K562 (cell line): Measurements from ENCODE around the gene ITPR2. TPM values are rescaled to one million over a fixed set of nuclear protein-coding genes. Genes with fewer than 3 reads are reported as not detected.

Experiments used
- ATAC-seq: fragments of 200-7000 bp; cut with Tn5 transposase; 3 replicates; pipeline ENCODE4 v1.9.1; 2020; ENCODE audit warnings: moderate library complexity
- BruUV-seq: library from RNA; stranded (reverse); fragments of 400-500 nt; replicated peaks from 2 replicates; lab custom pipeline; 2021; lab: Mats Ljungman, UMichigan
- CTCF ChIA-PET: fragments of 300-600 bp; formaldehyde crosslinking; extraction: SDS; loops from one replicate; lab custom pipeline; 2021; ENCODE audit warnings: low intra/inter-chr PET ratio; lab: Yijun Ruan, JAX
- POLR2A ChIA-PET: fragments of 300-600, 350-650 bp; sonication (Branson Sonifier 250); formaldehyde crosslinking; extraction: SDS; loops from one replicate; lab custom pipeline; 2021; ENCODE audit warnings: antibody characterized with exemption, inconsistent platforms; lab: Yijun Ruan, JAX
- DNase-seq, 4 experiments: peaks; one replicate each; pipeline versions ENCODE4 v3.0.0 to v3.0.0-alpha.2; 2011 to 2018; ENCODE audit warnings: low spot score in 3 of 4, mixed read lengths in 3 of 4; ENCODE audit errors: extremely low read depth in 1 of 4
- FAIRE-seq: peaks from 2 replicates; lab custom pipeline; 2011; peaks lifted over from hg19 to GRCh38; lab: Jason Lieb, UNC
- H2AFZ ChIP-seq: 2 replicates; pipeline ENCODE4 v1.6.0; 2011; ENCODE audit warnings: low read depth, low read length, control low read depth, inconsistent platforms
- H3K27ac ChIP-seq: fragments of 200-600 bp; 3 replicates; pipeline ENCODE4 v1.8.0; 2011; ENCODE audit warnings: low read depth, mild to moderate bottlenecking, control low read depth, inconsistent platforms, low read length, moderate library complexity, mixed read lengths; ENCODE audit errors: extremely low read depth
- H3K27me3 ChIP-seq, 2 experiments: fragments of 300-600 bp in 1 of 2; 2 replicates in 1 of 2; 3 replicates in 1 of 2; pipeline versions ENCODE4 v1.6.0 to v1.8.0; 2011; ENCODE audit warnings: inconsistent platforms in 2 of 2, low read length in 2 of 2, mild to moderate bottlenecking in 1 of 2, mixed read lengths in 1 of 2, moderate library complexity in 1 of 2; ENCODE audit not compliant: control insufficient read depth in 2 of 2, insufficient read depth in 2 of 2
- H3K36me3 ChIP-seq: fragments of 300-600 bp; 3 replicates; pipeline ENCODE4 v1.8.0; 2011; ENCODE audit warnings: mild to moderate bottlenecking, low read length, inconsistent platforms; ENCODE audit not compliant: control insufficient read depth, insufficient read depth
- H3K4me1 ChIP-seq, 2 experiments: fragments of 200-600 bp in 1 of 2; replicated peaks in 1 of 2; 2 replicates in 1 of 2; 3 replicates in 1 of 2; pipeline versions ENCODE4 v1.5.1 to v1.8.0; 2011; ENCODE audit warnings: inconsistent platforms in 2 of 2, low read length in 2 of 2, mild to moderate bottlenecking in 1 of 2, mixed read lengths in 1 of 2, moderate library complexity in 1 of 2; ENCODE audit not compliant: control insufficient read depth in 2 of 2, insufficient read depth in 2 of 2
- H3K4me2 ChIP-seq: 2 replicates; pipeline ENCODE4 v1.6.1; 2011; ENCODE audit warnings: low read length, control low read depth, inconsistent platforms, mixed read lengths; ENCODE audit not compliant: insufficient read depth
- H3K4me3 ChIP-seq: fragments of 200-600 bp; sonication (generic), shearing (Covaris generic); 2 replicates; pipeline ENCODE4 v1.5.1; 2016; ENCODE audit warnings: control low read depth, inconsistent platforms
- H3K79me2 ChIP-seq: fragments of 200-600 bp; 3 replicates; pipeline ENCODE4 v1.8.0; 2011; ENCODE audit warnings: low read length, inconsistent platforms; ENCODE audit not compliant: control insufficient read depth, insufficient read depth
- H3K9ac ChIP-seq, 2 experiments: 2 replicates each; pipeline versions ENCODE4 v1.6.0 to v1.6.1; 2011; ENCODE audit warnings: low read depth in 2 of 2, low read length in 2 of 2, control low read depth in 1 of 2, inconsistent platforms in 1 of 2, mild to moderate bottlenecking in 1 of 2, mixed read lengths in 1 of 2; ENCODE audit not compliant: insufficient read depth in 1 of 2
- H3K9me1 ChIP-seq: one replicate; pipeline ENCODE4 v1.6.0; 2011; ENCODE audit warnings: inconsistent platforms, mild to moderate bottlenecking, low read length, moderate library complexity; ENCODE audit not compliant: control insufficient read depth, insufficient read depth
- H3K9me3 ChIP-seq: replicated peaks from 2 replicates; pipeline ENCODE4 v1.5.1; 2011; ENCODE audit warnings: low read depth, low read length, inconsistent platforms; ENCODE audit not compliant: control insufficient read depth, insufficient read depth
- H4K20me1 ChIP-seq: replicated peaks from 2 replicates; pipeline ENCODE4 v1.6.1; 2011; ENCODE audit warnings: low read length, inconsistent platforms, mixed read lengths; ENCODE audit not compliant: control insufficient read depth, insufficient read depth
- CBFA2T3 ChIP-seq: fragments of 450-650 bp; IDR thresholded peaks from 2 replicates; pipeline ENCODE4 v1.6.1; 2017
- HMG20A ChIP-seq: fragments of 450-650 bp; formaldehyde crosslinking; conservative IDR thresholded peaks from 2 replicates; pipeline ENCODE4 v1.4.0; 2020; ENCODE audit warnings: mild to moderate bottlenecking, mixed read lengths
- SAFB ChIP-seq: fragments of 200-400 bp; formaldehyde crosslinking; IDR thresholded peaks from 2 replicates; pipeline ENCODE4 v1.6.1; 2017; ENCODE audit warnings: low read depth, low read length, borderline replicate concordance
- SIX5 ChIP-seq, 2 experiments: IDR thresholded peaks; 2 replicates each; pipeline ENCODE4 v1.6.1; 2011; ENCODE audit warnings: low read length in 2 of 2, borderline replicate concordance in 1 of 2, low read depth in 1 of 2, mild to moderate bottlenecking in 1 of 2, moderate library complexity in 1 of 2; ENCODE audit not compliant: insufficient read depth in 1 of 2
- SMAD3 ChIP-seq: fragments of 450-650 bp; formaldehyde crosslinking; conservative IDR thresholded peaks from 2 replicates; pipeline ENCODE4 v1.4.0; 2020; ENCODE audit warnings: mild to moderate bottlenecking
- TBL1XR1 ChIP-seq, 2 experiments: IDR thresholded peaks; 2 replicates each; pipeline ENCODE4 v1.6.1; 2012; ENCODE audit warnings: improper control_type of control experiment in 2 of 2, low read length in 2 of 2, mild to moderate bottlenecking in 1 of 2
- TFAM ChIP-seq: fragments of 250-450 bp; sonication (Bioruptor Pico); conservative IDR thresholded peaks from 2 replicates; pipeline ENCODE4 v1.5.0; 2021; ENCODE audit warnings: mild to moderate bottlenecking, moderate library complexity
- ZNF124 ChIP-seq: sonication (generic); formaldehyde crosslinking; IDR thresholded peaks from 2 replicates; pipeline ENCODE4 v1.8.1; 2022; ENCODE audit warnings: missing genetic modification reagents
- ZNF263 ChIP-seq: sonication (generic); formaldehyde crosslinking; IDR thresholded peaks from 2 replicates; pipeline ENCODE4 v1.8.0; 2022; ENCODE audit warnings: mild to moderate bottlenecking, missing genetic modification reagents, borderline replicate concordance
- WGBS: fragments of 100-300 bp; shearing (Covaris generic); methylation state at CpG from one replicate; pipeline ENCODE4 v1.1.6; 2016; ENCODE audit warnings: low coverage, mixed read lengths; ENCODE audit not compliant: insufficient coverage; ENCODE audit errors: missing lambda C conversion rate; 5-methylcytosine and 5-hydroxymethylcytosine counted together
- in situ Hi-C: fragments of 300-500 bp; cut with MboI; formaldehyde crosslinking; loops from 4 replicates; pipeline ENCODE4 v1.15.0; 2018; ENCODE audit warnings: inconsistent platforms, mixed read lengths
- intact Hi-C: fragments of 100-400 bp; cut with micrococcal nuclease; formaldehyde crosslinking; loops from 2 replicates; pipeline ENCODE4 v1.14.2; 2022
- polyA plus RNA-seq, 8 experiments: library from polyadenylated mRNA; depleted of rRNA in 4 of 8; stranded (reverse) in 5 of 8; unstranded in 3 of 8; fragments of >200 nt; fragmentation: Nextera tagmentation in 2 of 8; fragmentation: Illumina TruSeq in 1 of 8; extraction: Ambion mirVana in 2 of 8; extraction: Trizol in 1 of 8; gene quantifications; 2 replicates each; pipeline versions ENCODE4 v1.2.1 to v1.2.3, GENCODE V29; 2011 to 2014; ENCODE audit warnings: inconsistent platforms in 1 of 8, missing spikeins in 1 of 8
- total RNA-seq, 7 experiments: library from RNA; depleted of rRNA in 6 of 7; stranded (reverse); fragments of >200 nt in 6 of 7; fragmentation: Illumina TruSeq in 2 of 7; extraction: Trizol in 2 of 7; gene quantifications; 2 replicates each; pipeline versions ENCODE4 v1.2.1 to v1.2.3, GENCODE V29; 2011 to 2021; ENCODE audit warnings: low replicate concordance in 1 of 7
- TF ChIP-seq, protein P1 (sequence below), 2 experiments: fragments of 450-650 bp; IDR thresholded peaks; 2 replicates each; pipeline ENCODE4 v1.6.1; 2016; ENCODE audit warnings: mild to moderate bottlenecking in 2 of 2, borderline replicate concordance in 1 of 2, low read depth in 1 of 2, moderate library complexity in 1 of 2

ITPR2 gene
- total and polyA plus RNA-seq, 9 of the 15 experiments (the other 6 are each of a cell fraction or from before 2014, with no cell fraction given), result 0.21 to 3.3 (median 0.95) TPM

DNA sequence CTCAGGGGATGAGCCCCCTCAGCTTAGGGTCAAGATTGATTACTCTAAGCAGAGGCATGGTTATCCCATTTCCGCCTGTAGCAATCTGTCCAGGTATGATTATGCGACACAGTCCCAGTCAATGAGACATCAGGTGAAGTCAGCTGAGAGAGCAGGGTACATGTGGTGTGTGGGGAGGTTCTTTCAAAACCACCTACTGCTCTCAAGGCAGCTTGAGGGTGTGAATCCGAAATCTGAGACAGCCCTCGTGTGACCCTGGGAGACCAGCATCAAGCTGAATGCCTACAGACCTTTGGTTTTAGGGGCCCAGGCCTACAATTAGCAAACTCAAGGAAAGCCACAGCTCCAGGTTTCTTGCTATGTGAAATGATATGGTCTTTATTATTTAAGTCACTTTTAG, 275.7 kb downstream of the ITPR2 start:
- no peaks in the 10 kb centered on the region for H3K4me1 ChIP-seq
- in situ Hi-C loops (no loop called here), intact Hi-C loops (no loop called here)
- CTCF ChIA-PET, result no interaction called here
- H3K27ac ChIP-seq, result no peak overlapping the region
- no peaks in the 10 kb centered on the region for H3K79me2 ChIP-seq
- no peaks in the 10 kb centered on the region for H3K9me1 ChIP-seq
- no peak overlapping the region for H3K4me2 ChIP-seq
- POLR2A ChIA-PET, result no interaction called here
- no peaks in the 10 kb centered on the region for H3K36me3 ChIP-seq
- no TSS peak for BruUV-seq
- H3K27me3 ChIP-seq, result peaks cover 0 to 6% of the 10 kb centered on the region in 2 experiments; a peak in 2 of 5 replicates
- H4K20me1 ChIP-seq, result no peaks in the 10 kb centered on the region
- H3K9me3 ChIP-seq, result no peaks in the 10 kb centered on the region
- no peak for DNase-seq
- H3K4me3 ChIP-seq, result no peak overlapping the region
- FAIRE-seq, result no peak
- ATAC-seq, result no peak
- TF ChIP-seq TFAM (CRISPR knock-in tag), result no peak
- TF ChIP-seq ZNF263, result no peak
- no peak for TF ChIP-seq SIX5 (IDR thresholded peaks at IDR 0.05; ENCODE audit: borderline replicate concordance in 1 of 2, insufficient read depth in 1 of 2, low read depth in 1 of 2, low read length in 2 of 2)
- TF ChIP-seq SMAD3 (CRISPR knock-in tag), result no peak
- no peak for TF ChIP-seq SAFB
- no peak for TF ChIP-seq TBL1XR1 (IDR thresholded peaks at IDR 0.05; ENCODE audit: low read length in 2 of 2)
- no peak for TF ChIP-seq ZNF124
- no peak for TF ChIP-seq HMG20A (CRISPR knock-in tag)
- TF ChIP-seq CBFA2T3, result no peak
- TF ChIP-seq, protein P1, sequence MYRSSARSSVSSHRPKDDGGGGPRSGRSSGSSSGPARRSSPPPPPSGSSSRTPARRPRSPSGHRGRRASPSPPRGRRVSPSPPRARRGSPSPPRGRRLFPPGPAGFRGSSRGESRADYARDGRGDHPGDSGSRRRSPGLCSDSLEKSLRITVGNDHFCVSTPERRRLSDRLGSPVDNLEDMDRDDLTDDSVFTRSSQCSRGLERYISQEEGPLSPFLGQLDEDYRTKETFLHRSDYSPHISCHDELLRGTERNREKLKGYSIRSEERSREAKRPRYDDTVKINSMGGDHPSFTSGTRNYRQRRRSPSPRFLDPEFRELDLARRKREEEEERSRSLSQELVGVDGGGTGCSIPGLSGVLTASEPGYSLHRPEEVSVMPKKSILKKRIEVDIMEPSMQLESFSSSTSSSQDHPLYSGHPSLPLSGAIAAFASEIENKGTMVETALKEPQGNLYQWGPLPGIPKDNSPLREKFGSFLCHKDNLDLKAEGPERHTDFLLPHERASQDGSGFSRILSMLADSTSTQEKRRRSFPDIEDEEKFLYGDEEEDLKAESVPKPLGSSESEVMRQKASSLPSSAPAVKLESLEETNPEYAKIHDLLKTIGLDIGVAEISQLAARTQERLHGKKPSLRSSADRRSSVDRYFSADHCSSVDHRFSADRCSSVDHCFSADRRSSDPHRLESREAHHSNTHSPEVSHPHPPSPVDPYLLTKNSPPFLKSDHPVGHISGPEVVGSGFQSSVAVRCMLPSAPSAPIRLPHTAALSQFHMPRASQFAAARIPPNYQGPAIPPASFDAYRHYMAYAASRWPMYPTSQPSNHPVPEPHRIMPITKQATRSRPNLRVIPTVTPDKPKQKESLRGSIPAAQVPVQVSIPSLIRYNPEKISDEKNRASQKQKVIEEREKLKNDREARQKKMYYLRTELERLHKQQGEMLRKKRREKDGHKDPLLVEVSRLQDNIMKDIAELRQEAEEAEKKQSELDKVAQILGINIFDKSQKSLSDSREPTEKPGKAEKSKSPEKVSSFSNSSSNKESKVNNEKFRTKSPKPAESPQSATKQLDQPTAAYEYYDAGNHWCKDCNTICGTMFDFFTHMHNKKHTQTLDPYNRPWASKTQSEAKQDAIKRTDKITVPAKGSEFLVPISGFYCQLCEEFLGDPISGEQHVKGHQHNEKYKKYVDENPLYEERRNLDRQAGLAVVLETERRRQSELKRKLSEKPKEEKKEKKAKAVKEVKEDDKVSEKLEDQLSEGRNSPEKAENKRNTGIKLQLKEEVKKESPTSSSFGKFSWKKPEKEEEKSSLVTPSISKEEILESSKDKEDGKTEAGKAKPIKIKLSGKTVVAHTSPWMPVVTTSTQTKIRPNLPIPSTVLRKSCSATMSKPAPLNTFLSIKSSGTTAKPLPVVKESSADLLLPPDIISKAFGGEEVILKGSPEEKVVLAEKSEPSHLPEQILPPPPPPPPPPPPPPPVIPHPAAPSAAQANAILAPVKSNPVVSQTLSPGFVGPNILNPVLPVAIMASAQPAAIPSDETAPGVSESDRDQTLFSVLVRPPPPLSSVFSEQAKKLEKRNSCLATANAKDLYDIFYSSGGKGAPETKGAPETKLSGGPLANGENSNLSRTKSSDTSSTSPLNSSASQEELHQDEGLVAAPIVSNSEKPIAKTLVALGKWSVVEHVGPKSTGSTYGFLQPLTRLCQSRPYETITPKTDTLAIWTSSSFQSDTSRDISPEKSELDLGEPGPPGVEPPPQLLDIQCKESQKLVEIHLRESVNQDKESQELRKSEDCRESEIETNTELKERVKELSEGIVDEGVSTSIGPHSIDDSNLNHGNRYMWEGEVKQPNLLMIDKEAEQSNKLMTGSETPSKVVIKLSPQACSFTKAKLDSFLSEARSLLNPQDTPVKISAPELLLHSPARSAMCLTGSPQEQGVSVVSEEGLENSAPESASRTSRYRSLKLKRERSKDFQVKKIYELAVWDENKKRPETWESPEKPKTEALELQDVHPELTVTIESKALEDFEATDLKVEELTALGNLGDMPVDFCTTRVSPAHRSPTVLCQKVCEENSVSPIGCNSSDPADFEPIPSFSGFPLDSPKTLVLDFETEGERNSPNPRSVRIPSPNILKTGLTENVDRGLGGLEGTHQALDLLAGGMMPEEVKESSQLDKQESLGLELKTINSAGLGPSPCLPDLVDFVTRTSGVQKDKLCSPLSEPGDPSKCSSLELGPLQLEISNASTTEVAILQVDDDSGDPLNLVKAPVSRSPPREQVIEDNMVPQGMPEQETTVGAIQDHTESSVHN (IDR thresholded peaks at IDR 0.05; ENCODE audit: borderline replicate concordance in 1 of 2, low read depth in 1 of 2), result no peak
- TF ChIP-seq, all 486 proteins: peak for 0
- H3K9ac ChIP-seq, result no peak overlapping the region
- H2AFZ ChIP-seq, result no peak overlapping the region
- 0% methylated on average over 4 of the region's 4 CpGs for WGBS
